Fibroblast of lung (primary cell): ENCODE measurements around the gene CDH24. TPM values are rescaled to one million over a fixed set of nuclear protein-coding genes. Genes with fewer than 3 reads are reported as not detected.

ENCODE experiments used
- DNase-seq, 2 donors: peaks; one replicate each; pipeline versions ENCODE4 v3.0.0 to v3.0.0-alpha.2; 2010; ENCODE audit warnings: low read depth in 2 of 2
- H2AFZ ChIP-seq: 2 replicates; pipeline ENCODE4 v1.5.1; 2012; ENCODE audit warnings: low read length, control low read depth, inconsistent platforms
- H3K27ac ChIP-seq: 2 replicates; pipeline ENCODE4 v1.5.1; 2011; ENCODE audit warnings: low read length, control low read depth; ENCODE audit not compliant: insufficient read depth
- H3K27me3 ChIP-seq: 2 replicates; pipeline ENCODE4 v1.5.1; 2011; ENCODE audit warnings: mild to moderate bottlenecking, low read length; ENCODE audit not compliant: control insufficient read depth, insufficient read depth
- H3K36me3 ChIP-seq: 2 replicates; pipeline ENCODE4 v1.5.1; 2011; ENCODE audit warnings: low read length; ENCODE audit not compliant: control insufficient read depth, insufficient read depth
- H3K4me1 ChIP-seq: 2 replicates; pipeline ENCODE4 v1.5.1; 2011; ENCODE audit warnings: low read length; ENCODE audit not compliant: control insufficient read depth, insufficient read depth; ENCODE audit errors: extremely low read depth
- H3K4me2 ChIP-seq: 2 replicates; pipeline ENCODE4 v1.5.1; 2011; ENCODE audit warnings: low read length, control low read depth; ENCODE audit not compliant: insufficient read depth; ENCODE audit errors: extremely low read depth
- H3K4me3 ChIP-seq, 4 experiments: fragments of 200-600 bp in 1 of 4; sonication (generic) in 1 of 4; replicated peaks in 1 of 4; 2 replicates each; pipeline ENCODE4 v1.5.1; 2011 to 2016; ENCODE audit warnings: low read length in 4 of 4, low read depth in 3 of 4, mild to moderate bottlenecking in 3 of 4, control low read depth in 2 of 4, inconsistent platforms in 1 of 4, mixed read lengths in 1 of 4; ENCODE audit not compliant: insufficient read depth in 1 of 4; ENCODE audit errors: control extremely low read depth in 1 of 4
- H3K79me2 ChIP-seq: 2 replicates; pipeline ENCODE4 v1.5.1; 2012; ENCODE audit warnings: mild to moderate bottlenecking, low read length, inconsistent platforms; ENCODE audit not compliant: control insufficient read depth, insufficient read depth
- H3K9ac ChIP-seq: 2 replicates; pipeline ENCODE4 v1.5.1; 2011; ENCODE audit warnings: mild to moderate bottlenecking, low read length, control low read depth; ENCODE audit not compliant: insufficient read depth
- H3K9me3 ChIP-seq: 2 replicates; pipeline ENCODE4 v1.5.1; 2012; ENCODE audit warnings: low read depth, low read length; ENCODE audit not compliant: control insufficient read depth, insufficient read depth
- H4K20me1 ChIP-seq: 2 replicates; pipeline ENCODE4 v1.5.1; 2011; ENCODE audit warnings: low read length; ENCODE audit not compliant: control insufficient read depth, insufficient read depth; ENCODE audit errors: extremely low read depth
- EZH2 ChIP-seq: IDR thresholded peaks from 2 replicates; pipeline ENCODE4 v1.5.1; 2012; ENCODE audit warnings: low read length, control low read depth, mild to moderate bottlenecking; ENCODE audit errors: missing control alignments
- polyA plus RNA-seq, 2 donors: library from polyadenylated mRNA; depleted of rRNA in 1 of 2; stranded (reverse) in 1 of 2; unstranded in 1 of 2; fragments of >200 nt; gene quantifications; 2 replicates each; pipeline ENCODE4 v1.2.1, GENCODE V29; 2011 to 2012; ENCODE audit warnings: missing spikeins in 1 of 2
- total RNA-seq: library from RNA; depleted of rRNA; stranded (reverse); fragments of >200 nt; gene quantifications from 2 replicates; pipeline ENCODE4 v1.2.1, GENCODE V29; 2014
- TF ChIP-seq, protein P1 (sequence below), 2 donors: IDR thresholded peaks in 1 of 2; conservative IDR thresholded peaks in 1 of 2; 1 replicate in 1 of 2; 2 replicates in 1 of 2; pipeline ENCODE4 v1.5.1; 2011 to 2012; ENCODE audit warnings: low read length in 2 of 2, control low read depth in 1 of 2, inconsistent platforms in 1 of 2, low read depth in 1 of 2, mild to moderate bottlenecking in 1 of 2

CDH24 gene
- total and polyA plus RNA-seq, 2 donors (not counting 1 experiment from before 2014, with no cell fraction given) = 5.0 to 5.6 TPM

DNA sequence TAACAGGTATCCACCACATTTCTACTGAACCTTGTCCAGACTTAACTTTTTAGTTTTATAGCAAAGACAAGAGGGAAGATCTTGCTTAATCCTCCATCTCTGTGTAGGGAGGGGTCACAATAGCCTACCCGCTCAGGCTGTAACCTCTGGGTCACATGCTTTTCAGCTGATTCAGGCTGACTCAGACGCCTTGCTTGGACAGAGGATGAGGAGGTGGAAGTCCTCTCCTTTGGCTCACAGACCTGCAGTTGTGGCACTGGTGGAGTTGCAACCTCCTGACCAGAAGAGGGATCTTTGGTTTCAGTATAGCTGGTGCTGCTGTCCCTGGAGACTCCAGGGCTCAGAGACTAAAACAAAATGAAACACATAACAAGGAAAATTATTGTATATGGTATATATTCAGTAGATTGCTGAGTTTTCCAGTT is 21.4 kb upstream of the CDH24 start:
- TF ChIP-seq, protein P1, sequence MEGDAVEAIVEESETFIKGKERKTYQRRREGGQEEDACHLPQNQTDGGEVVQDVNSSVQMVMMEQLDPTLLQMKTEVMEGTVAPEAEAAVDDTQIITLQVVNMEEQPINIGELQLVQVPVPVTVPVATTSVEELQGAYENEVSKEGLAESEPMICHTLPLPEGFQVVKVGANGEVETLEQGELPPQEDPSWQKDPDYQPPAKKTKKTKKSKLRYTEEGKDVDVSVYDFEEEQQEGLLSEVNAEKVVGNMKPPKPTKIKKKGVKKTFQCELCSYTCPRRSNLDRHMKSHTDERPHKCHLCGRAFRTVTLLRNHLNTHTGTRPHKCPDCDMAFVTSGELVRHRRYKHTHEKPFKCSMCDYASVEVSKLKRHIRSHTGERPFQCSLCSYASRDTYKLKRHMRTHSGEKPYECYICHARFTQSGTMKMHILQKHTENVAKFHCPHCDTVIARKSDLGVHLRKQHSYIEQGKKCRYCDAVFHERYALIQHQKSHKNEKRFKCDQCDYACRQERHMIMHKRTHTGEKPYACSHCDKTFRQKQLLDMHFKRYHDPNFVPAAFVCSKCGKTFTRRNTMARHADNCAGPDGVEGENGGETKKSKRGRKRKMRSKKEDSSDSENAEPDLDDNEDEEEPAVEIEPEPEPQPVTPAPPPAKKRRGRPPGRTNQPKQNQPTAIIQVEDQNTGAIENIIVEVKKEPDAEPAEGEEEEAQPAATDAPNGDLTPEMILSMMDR (conservative IDR thresholded peaks at IDR 0.05 in 1 of 2, IDR thresholded peaks at IDR 0.05 in 1 of 2; ENCODE audit: low read depth in 1 of 2, low read length in 2 of 2) = no peak
- no peak for TF ChIP-seq EZH2
- peaks cover 8% of the 10 kb centered on the region for H3K79me2 ChIP-seq
- H3K4me1 ChIP-seq = peaks cover 28% of the 10 kb centered on the region
- no peak overlapping the region for H3K9ac ChIP-seq
- peak overlapping the region; percentile 87 for H3K27ac ChIP-seq
- H3K4me3 ChIP-seq = peak overlapping the region in 2 of 4 experiments; percentile 5 to 21
- no peaks in the 10 kb centered on the region for H4K20me1 ChIP-seq
- H3K9me3 ChIP-seq = no peaks in the 10 kb centered on the region
- H3K4me2 ChIP-seq = peak overlapping the region; percentile 69
- H2AFZ ChIP-seq = no peak overlapping the region
- DNase-seq = peak; percentile 94 to 97
- peaks cover 22% of the 10 kb centered on the region for H3K36me3 ChIP-seq
- no peaks in the 10 kb centered on the region for H3K27me3 ChIP-seq

DNA sequence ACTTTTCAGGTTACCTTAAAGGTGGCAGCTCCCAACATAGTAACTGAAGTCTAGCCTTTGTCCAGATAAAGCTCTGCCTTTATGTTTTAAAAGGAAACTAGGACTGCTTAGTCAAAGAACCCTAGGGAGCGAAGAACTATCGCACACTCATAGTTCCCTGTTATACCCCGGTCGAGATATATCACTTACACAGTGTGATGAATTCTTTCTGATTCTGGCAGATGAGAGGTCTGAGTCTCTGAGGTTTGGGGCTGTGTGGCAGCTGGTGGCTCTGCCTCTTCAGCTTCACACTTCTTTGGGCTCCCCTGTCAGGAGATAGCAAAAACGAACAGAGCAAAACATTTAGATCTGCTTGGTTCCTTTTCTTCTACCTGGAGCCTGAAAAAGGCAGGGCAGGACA is 20.6 kb upstream of the CDH24 start:
- Histone ChIP-seq H2AFZ (no peak overlapping the region), H4K20me1 (no peaks in the 10 kb centered on the region), H3K4me3 (no peak overlapping the region), H3K27me3 (no peaks in the 10 kb centered on the region), H3K9me3 (no peaks in the 10 kb centered on the region), H3K79me2 (peaks cover 6% of the 10 kb centered on the region), H3K27ac (peak overlapping the region; percentile 87), H3K36me3 (peaks cover 23% of the 10 kb centered on the region), H3K4me1 (peaks cover 28% of the 10 kb centered on the region), H3K9ac (no peak overlapping the region), H3K4me2 (peak overlapping the region; percentile 33)
- TF ChIP-seq, protein P1 (conservative IDR thresholded peaks at IDR 0.05 in 1 of 2, IDR thresholded peaks at IDR 0.05 in 1 of 2; ENCODE audit: low read depth in 1 of 2, low read length in 2 of 2) = no peak
- TF ChIP-seq EZH2 = no peak
- no peak for DNase-seq

DNA sequence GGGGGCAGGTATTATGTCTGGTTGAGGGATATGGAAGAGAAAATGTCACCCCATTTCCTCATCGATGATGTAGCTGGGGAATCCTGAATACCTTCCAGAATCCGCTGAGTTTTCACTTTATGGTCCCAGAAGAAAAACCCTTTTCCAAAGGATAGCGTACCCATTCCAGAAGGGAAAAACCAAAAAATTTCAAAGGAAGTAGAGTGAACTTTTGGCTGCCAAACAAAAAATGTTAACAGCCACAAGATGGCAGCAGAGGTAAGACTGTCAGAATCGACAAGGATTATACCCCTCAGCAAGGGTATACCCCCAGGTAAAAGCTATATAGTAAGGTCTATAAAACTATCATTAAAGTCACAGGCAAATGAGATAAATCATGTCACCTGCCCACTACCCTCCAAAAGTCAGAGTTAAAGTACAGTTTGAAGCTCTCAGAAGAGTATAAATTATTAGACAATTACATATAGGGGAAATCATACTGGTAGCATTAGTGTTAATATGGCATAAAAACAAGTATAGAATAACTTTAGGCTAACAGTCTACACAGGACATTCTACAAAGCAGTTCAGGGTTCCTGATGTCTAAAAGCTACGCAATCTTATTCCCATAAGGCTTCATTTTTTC is 19.6 kb upstream of the CDH24 start:
- Histone ChIP-seq H3K4me2 (no peak overlapping the region), H2AFZ (no peak overlapping the region), H3K4me1 (peaks cover 37% of the 10 kb centered on the region), H3K27ac (no peak overlapping the region), H3K36me3 (peaks cover 23% of the 10 kb centered on the region), H3K27me3 (no peaks in the 10 kb centered on the region), H3K4me3 (no peak overlapping the region), H3K79me2 (peaks cover 6% of the 10 kb centered on the region), H3K9ac (no peak overlapping the region), H3K9me3 (no peaks in the 10 kb centered on the region), H4K20me1 (no peaks in the 10 kb centered on the region)
- DNase-seq = peak in 1 of 2 donors; percentile 58
- TF ChIP-seq, protein P1 (conservative IDR thresholded peaks at IDR 0.05 in 1 of 2, IDR thresholded peaks at IDR 0.05 in 1 of 2; ENCODE audit: low read depth in 1 of 2, low read length in 2 of 2) = peak; percentile 64 to 70
- TF ChIP-seq EZH2 = no peak
